WTC11 (cell line): Measurements from ENCODE around the gene GLT8D1.

Source experiments
- CTCF ChIP-seq: fragments of 200-600 bp; IDR thresholded peaks from 2 replicates; pipeline ENCODE4 v1.8.0; 2022; ENCODE audit warnings: antibody characterized with exemption
- FOXP1 ChIP-seq: sonication (generic); formaldehyde crosslinking; IDR thresholded peaks from 2 replicates; pipeline ENCODE4 v1.8.0; 2022; ENCODE audit warnings: missing genetic modification reagents, mild to moderate bottlenecking, moderate library complexity, borderline replicate concordance
- SP1 ChIP-seq: sonication (generic); formaldehyde crosslinking; conservative IDR thresholded peaks from 2 replicates; pipeline ENCODE4 v1.8.1; 2022; ENCODE audit warnings: missing genetic modification reagents
- TF ChIP-seq, protein P1 (sequence below): sonication (generic); formaldehyde crosslinking; IDR thresholded peaks from 2 replicates; pipeline ENCODE4 v1.8.1; 2023; ENCODE audit warnings: mild to moderate bottlenecking, missing genetic modification reagents, moderate library complexity
- TF ChIP-seq, protein P2 (sequence below): fragments of 250-450 bp; sonication (Bioruptor Pico); IDR thresholded peaks from 2 replicates; pipeline ENCODE4 v2.1.2; 2022; ENCODE audit warnings: mild to moderate bottlenecking, moderate library complexity

- TF ChIP-seq, protein P1, sequence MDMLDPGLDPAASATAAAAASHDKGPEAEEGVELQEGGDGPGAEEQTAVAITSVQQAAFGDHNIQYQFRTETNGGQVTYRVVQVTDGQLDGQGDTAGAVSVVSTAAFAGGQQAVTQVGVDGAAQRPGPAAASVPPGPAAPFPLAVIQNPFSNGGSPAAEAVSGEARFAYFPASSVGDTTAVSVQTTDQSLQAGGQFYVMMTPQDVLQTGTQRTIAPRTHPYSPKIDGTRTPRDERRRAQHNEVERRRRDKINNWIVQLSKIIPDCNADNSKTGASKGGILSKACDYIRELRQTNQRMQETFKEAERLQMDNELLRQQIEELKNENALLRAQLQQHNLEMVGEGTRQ (CRISPR knock-in tag) = no peak
- TF ChIP-seq SP1 (CRISPR knock-in tag) (no peak), FOXP1 (CRISPR knock-in tag) (no peak), CTCF (no peak)
- TF ChIP-seq, protein P2, sequence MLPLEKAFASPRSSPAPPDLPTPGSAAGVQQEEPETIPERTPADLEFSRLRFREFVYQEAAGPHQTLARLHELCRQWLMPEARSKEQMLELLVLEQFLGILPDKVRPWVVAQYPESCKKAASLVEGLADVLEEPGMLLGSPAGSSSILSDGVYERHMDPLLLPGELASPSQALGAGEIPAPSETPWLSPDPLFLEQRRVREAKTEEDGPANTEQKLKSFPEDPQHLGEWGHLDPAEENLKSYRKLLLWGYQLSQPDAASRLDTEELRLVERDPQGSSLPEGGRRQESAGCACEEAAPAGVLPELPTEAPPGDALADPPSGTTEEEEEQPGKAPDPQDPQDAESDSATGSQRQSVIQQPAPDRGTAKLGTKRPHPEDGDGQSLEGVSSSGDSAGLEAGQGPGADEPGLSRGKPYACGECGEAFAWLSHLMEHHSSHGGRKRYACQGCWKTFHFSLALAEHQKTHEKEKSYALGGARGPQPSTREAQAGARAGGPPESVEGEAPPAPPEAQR = no peak
These were observed 48.8 kb upstream of the GLT8D1 start for GRCh38 chr3:52754373-52754772.
